Stimulated activated CD4-positive, alpha-beta T cell treated with anti-CD3 and anti-CD28 coated beads, Interleukin-4, amount 100 ng/mL, for 24 hours (primary cell): ENCODE data around the gene MYO1F.
"Not testable (repeated sequence)": the region's sequence is repeated elsewhere in the genome, so short reads cannot be mapped to it uniquely, and the experiment has no call there.

Experiments used
- DNase-seq: peaks from one replicate; pipeline ENCODE4 v3.0.0-alpha.2; 2020

The MYO1F gene

DNA sequence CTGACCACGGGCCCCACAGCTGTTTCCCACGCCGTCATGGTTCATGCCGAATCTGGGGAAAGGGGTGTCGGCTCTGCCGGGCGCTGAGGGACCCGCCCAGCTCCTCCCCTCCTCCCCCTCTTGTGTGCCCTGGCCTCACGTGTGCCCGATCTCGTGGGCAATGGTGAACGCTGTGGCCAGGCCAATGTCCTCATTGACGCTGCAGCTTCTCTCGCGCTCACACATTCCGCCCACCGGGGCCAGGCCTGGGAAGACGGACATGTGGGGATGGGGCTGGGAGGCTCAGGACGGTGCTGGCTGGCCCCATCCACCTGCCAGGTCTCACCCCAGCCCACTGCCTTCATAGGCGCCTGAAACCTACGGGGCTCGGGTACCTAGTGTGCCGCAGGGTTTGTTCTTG lies 18.9 kb upstream of the MYO1F start:
- DNase-seq = no peak

DNA sequence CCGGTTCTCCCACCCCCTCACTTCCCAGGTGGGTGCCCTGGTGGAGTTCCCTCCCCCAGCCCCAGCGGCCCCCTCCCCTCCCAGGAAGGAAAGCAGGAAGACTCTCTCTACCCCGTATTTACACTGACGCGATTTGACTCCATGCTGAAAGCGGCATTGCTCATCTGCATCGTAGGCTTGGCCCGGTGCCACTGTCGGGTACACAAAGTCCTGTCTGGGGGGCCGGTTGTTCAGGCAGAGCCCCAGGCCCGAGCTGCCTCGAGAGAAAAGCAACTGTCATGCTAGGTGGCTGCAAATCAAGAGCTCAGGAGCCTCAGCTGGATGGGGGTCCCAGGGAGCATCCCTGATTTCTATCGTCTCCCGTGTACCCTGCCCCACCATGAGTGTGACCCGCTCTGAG lies 18.4 kb upstream of the MYO1F start:
- DNase-seq = no peak

DNA sequence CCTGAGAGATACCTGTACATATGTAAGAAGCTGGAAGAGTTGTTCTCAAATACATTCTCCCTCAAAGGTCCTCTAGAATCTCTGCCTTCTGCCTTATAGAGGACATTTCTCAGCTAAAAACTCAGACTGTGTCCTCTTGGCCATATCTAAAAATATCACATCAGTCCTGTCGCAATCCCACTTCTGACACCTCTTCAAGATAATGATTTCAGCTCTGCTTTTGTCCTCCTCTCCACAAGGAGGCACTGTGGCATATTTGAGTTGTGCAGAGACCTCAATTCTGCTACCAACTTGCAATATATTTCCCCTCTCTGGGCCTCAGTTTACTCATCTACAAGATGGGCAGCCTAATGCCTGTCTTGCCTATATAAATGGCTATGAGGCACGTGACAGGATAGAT lies 16.7 kb upstream of the MYO1F start:
- DNase-seq = no peak

DNA sequence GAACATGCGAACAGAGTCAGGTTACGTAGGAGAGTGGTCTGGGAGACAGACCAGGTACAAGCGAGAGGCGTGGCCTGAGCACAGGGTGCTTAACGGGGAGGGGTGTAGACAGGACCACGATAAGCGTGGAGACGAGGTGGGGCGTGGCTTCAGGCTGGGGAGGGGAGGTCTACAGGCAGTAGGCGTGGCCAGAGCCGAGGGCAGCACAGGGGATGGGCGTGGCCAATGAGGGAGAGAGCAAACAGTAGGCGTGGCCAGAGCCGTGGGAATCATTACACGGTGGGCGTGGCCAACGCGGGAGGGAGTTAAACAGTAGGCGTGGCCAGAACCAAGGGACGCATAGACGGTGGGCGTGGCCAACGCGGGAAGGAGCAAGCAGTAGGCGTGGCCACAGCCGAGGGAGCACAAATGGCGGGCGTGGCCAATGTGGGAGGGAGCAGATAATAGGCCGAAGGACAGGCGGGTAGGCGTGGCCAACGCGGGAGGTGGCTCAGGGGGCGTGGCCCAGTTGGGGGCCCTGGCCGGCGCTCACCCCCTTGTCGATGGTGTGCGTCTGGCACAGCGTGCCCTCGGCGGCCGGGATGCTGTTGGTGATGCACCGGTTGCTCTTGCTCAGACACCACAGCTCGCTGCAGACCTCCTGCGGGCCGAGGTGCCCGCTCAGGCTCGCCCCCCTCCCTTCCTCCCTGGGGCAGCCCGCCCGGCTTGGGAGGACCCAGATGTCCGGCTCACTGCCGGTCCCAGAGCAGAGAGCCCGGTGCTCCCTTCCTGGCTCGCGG lies 15.2 kb upstream of the MYO1F start:
- DNase-seq = peak; percentile 95

DNA sequence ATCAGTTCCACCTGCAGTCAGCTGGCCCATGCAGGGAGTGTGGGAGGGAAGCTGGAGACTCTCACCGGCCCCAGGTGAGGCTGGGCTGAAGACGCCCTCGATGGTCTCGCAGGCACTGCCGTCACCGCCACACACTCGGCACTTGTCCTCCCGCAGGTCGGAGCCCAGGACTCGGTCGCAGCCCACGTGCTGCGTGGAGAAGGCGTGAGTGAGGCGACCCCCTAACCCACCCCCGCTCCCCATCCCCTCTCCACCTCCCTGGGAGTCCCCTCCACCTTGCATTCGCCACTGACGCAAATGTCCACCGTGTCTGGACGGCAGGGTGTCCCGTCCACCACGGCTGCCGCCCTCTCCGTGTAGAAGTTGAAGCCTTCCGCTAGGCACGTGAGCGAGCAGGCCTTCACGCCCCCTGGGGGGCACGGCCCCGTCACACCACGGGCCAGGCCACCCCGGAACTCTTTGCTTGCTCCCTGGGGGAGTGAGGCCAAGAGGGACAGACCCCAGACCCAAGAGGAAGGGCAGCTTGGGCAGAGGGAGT lies 12.0 kb upstream of the MYO1F start:
- DNase-seq = no peak

DNA sequence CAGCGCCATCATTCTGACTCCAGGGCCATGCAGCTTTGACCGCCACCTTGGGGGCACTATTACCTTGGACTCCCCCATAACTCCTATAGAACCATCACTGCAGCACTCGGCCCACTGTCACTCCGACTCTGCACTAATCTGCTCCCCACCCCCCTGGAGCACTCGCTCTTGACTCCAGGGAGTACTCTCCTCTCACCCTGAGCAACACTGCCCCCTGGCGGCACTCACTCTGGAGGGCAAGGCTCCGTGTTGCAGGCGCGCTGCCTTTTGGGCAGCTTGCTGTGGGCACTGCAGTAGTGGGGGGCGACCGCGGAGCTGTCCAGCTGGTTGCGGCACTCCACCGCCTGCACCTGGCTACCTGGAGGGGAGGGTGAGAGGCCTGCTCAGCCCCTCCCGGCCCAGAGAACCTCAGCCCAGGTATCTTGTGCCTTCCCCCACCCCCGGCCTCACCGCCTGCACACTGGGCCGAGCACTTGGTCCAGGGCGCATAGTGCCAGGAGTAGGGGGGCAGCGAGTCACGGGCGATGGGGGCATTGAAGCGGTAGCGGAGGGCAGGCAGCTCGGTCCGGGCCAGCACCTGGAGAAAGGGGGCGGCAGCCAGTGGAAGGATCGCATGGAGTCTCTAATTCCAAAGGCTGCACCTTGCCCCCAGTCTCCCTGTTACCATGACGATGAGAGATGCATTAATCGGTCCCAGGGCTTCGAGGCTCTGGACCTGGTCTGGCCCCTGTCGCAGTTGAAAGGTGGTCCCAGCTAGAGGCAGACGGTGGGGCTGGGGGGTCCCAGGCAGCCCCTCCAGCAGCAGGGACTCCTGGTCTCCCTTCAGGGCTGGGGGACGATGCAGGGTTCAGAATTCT lies 8.9 kb upstream of the MYO1F start:
- peak; percentile 59 for DNase-seq

DNA sequence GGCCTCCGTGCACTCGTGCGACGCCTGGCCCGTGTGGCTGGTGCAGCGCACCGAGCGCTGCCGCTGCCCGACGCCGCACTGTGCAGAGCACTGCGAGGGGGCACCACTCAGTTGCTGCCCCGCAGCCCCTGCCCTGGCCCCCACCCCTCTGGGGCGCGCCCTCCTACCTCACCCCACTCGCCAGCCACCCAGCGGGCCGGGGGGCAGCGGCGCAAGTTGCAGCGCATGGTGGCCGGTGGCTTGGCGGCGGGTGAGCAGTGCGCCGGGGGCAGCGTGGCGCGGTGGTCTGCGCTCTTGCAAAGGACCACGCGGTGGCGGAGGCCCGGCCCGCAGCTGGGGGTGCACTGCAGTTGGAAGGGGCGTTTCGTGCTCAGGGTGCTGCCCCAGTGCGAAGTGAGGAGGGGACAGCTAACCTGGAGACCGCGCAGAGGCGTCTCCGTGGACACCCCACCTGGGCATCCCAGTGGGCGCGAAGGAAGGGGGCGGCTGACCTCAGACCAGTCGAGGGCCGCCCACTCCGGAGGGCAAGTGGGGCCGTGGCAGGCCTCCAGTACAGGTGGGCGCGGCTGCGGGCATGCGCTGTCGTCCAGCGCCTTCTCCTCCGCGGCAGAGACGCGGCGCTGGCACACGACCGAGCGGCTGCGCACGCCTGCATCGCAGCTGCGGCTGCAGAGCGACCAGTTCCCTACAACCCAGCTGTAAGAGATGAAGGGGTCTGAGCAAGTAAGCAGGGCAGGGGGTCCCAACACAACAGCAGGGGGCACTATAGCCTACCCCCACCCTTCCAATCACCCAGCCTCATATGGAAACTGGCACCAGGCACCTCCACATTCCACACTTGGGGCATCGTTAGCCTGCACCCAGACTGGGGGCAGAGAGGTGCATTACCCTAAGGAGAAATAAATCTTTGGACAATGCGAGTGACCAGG lies 8.0 kb upstream of the MYO1F start:
- DNase-seq = no peak

DNA sequence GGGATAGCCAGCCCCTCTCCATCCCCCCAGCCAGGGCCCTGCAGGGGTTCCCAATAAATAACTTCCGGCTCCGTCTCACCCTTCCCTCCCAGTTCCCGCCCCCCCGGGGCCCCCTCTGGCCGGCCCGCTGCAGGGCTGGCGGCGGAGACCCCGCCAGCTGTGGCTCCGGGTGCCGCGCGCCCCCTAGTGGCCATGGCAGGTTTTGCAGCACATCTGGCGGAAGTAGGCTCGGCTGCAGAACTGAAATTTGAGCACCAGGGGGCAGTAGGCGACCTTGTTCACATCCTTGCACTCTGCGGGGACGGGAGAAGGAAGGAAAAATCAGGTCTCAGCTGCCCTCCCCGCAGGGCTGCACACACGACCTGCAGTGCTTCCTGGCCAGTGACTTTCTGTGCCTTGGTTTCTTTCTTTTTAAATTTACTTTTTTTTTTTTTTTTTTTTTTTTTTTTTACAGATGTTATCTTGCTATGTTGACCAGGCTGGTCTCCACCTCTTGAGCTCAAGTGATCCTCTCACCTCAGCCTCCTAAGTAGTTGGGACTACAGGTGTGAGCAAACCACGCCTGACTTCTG lies 3.6 kb upstream of the MYO1F start:
- DNase-seq = peak; percentile 88

DNA sequence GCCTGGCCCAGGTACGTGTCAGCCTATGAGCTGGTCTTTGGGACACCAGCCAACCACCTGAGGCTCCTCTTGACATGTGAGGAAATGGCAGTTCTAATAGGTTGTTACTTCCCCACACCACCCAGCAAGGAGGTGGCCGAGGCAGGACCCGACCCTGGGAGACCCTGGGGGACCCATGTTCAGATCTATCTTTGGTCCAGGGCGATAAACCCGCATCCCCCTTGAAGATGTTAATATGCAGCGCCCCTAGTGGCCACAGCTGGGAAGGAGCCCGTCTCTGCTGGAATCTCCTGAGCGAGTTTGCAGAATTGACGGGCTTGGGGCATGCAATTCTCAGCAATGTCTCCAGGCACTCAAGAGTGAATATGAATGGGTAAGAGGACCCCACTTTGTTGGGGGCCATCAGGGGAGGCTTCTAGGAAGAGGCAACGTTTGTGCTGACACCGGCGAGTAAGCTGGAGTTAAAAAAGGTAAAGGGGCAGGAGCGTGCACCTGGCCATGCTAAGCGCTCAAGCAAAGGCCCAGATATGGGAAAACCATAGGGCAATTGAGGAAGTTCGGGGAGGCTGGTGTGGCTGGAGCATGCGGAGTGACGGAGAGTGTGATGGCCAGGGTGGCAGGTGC lies 1.5 kb upstream of the MYO1F start:
- DNase-seq = peak; percentile 85

DNA sequence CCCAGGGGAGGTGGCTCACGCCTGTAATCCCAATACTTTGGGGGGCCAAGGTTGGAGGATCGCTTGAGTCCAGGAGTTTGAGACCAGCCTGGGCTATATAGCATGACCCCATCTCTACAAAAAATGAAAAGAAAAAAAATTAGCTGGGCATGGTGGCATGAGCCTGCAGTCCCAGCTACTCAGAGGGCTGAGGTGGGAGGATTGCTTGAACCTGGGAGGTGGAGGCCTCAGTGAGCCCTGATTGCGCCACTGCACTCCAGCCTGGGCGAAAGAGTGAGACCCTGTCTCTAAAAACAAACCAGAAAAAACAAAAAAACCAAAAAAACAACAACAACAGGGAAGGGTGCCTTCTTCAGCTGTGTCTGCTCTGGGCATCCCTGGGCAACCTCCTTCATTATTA lies 499 bp upstream of the MYO1F start:
- DNase-seq = no peak

DNA sequence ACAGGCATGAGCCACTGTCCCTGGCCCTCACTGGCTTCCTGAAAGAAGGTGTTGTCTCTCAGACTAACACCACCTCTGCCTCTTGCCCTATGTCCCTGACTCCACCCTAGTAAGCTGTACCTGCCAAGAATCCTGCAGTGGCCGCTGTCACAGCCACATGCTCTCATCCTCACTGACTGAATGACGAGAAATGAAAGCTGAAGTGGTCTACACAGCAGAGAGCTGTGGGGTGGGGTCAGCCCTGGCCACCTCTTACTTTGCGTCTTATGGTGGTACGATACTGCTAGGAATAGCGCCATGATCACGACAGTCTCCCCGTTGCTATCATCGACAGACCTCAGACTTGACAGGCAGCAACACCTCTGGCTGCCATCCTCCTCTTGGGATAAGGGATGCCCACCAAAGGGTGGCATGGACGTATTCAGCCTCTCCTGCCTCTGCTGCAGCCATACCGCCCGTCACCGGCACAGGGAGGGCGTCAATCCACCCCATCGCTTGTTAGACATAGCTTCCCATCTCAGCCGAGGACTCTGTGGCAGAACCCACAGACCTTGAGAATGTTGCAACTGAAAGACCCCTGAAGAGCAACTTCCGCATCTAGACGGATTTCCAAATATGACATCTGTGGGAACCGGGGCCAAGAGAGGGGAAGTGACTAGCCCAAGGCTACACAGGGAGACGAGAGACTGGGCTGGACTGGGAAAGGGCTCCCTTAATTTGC lies 809 bp downstream of the MYO1F start:
- no peak for DNase-seq

DNA sequence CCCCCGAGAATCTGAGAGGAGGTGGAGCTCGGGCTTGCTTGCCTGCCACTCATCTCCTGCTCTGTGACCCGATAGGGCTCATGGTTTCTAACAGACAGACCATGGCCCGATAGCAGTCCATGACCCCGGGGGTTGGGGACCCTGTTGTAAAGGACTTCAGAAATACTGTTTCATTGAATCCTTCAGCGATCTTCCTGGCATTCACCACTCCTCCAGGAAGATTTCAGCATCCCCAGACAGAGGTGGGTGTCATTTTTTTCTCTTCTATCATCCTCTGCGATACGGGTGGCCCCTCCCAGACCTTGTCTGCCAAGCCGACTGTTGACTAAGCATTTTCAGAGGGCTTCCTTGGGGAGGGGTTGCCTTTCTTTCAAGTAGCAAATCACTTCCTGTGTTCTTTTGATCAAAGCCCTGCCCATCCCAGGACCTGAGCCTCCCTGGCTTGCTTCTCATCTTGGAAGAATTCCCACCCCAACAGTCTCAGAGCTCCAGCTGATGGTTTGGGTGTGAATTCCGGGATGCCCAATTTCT lies 1.7 kb downstream of the MYO1F start:
- DNase-seq = peak; percentile 56

DNA sequence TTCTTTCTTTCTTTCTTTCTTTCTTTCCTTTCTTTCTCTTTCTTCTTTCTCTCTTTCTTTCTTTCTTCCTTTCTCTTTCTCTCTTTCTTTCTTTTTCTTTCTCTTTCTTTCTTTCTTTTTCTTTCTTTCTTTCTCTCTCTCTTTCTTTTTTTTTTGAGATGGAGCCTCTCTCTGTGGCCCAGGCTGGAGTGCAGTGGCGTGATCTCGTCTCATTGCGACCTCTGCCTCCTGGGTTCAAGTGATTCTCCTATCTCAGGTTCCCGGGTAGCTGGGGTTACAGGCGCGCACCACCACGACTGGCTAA lies 2.7 kb downstream of the MYO1F start:
- not testable (repeated sequence) for DNase-seq

DNA sequence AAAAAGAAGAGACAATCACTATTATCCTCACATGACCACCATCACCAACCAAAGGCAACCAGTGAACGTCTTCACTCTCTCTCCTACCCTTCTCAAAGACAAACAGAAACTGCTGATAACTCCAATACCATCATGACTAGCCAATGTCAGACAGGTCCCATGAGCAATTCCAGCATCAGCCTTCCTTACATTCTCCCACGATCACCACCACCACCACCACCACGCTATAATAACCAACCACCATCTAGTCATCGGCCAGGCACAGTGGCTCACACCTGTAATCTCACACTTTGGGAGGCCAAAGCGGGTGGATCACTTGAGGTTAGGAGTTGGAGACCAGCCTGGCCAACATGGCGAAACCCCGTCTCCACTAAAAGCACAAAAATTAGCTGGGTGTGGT lies 3.9 kb downstream of the MYO1F start:
- peak; percentile 15 for DNase-seq

DNA sequence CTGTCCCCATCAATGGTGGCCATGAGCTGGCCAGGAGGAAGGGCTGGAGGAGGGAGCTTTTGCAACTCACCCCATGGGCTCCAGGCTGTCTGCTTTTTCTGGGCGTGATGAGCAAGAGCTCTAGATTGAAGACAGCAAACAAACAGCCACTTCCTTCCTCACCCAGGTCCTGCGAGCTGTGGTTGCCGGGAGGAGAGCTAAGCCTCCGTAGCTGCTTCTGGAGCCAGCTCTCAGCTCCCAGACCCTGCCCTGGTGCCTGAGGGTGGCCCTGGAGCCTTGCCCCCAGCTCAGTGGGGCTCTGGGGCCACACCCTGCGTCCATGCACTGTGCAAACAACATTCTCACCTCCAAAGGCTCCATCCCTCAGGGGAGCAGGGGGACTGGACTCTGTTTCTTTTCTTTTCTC lies 6.2 kb downstream of the MYO1F start:
- peak; percentile 48 for DNase-seq

DNA sequence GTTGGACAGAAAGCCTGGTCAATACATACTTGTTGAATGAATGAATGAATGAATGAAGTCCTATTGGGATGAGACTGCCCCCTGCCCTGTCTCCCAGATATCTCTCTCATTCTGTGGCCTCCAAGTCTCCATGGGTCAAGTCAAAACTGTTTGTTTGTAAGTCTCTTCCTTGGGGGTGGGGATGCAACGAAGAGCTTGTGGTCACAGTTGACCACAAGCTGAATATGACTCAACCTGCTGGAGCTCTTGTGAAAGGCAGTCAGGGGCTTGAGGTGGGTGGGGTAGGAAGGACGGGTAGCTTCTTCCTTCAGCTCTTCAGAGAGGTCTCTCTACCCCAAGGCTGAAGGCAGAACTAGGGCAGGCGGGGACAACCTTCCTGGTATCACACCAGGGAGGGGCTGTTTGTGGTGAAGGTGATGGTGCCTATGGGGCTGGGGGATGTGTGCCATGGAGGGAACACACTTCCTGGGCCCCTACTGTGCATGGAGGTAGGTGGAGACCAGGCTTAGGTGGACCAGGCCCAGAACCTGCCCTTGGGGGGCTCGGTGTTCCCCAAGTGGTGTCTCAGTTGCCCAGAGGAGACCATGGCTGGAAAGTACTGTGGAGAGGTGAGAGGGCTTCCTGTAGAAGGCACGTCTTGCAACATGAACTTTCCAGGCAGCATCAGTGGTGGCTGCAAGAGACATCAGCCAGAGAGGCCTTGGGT lies 8.0 kb downstream of the MYO1F start:
- peak; percentile 65 for DNase-seq

DNA sequence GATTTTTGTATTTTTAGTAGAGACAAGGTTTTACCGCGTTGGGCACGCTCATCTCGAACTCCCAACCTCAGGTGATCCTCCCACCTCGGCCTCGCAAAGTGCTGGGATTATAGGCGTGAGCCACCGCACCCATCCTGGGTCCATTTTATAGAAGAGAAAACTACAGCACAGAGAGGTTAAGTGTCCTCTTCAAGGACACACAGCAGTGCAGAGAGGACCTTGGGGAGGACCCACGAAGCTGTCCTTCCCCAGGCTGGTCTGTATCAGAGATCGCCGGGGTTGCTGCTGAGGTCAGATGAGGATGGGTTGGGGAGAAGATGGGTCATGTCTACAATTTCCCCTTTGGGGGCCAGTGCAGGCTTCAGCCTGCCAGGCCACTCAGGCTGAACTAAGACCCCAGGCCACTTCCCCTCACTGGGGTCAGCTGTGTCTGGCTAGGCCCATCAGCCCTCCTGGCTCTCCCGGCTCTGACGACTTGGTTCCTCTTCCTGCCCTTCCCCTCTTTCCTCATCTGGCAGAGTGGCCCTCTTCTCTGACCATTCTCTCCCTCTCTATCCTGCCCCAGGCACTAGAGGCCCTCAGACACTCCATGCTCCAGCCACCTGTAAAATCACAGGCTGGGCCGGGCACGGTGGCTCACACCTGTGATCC lies 9.6 kb downstream of the MYO1F start:
- no peak for DNase-seq

DNA sequence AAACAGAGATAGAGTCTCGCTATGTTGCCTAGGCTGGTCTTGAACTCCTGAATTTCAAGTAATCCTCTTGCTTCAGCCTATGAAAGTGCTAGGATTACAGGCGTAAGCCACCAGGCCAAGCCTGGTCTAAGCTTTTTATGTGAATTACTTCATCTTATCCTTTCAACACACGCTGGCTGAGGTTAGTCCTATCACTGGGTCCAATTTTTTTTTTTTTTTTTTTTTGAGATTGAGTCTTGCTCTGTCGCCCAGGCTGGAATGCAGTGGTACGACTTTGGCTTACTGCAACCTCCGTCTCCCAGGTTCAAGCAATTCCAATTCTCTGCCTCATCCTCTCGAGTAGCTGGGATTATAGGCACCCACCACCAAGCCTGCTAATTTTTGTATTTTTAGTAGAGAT lies 10.4 kb downstream of the MYO1F start:
- DNase-seq = no peak

DNA sequence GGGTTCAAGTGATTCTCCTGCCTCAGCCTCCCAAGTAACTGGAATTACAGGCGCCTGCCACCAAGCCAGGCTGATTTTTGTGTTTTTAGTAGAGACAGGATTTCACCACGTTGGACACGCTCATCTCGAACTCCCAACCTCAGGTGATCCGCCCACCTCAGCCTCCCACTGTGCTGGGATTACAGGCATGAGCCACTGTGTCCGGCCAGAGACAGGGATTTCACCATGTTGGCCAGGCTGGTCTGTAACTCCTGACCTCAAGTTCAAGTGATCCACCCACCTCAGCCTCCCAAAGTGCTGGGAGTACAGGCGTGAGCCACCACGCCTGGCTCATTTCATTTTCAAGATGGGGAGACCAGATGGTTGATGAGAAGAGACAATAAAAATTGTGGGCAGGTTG lies 12.4 kb downstream of the MYO1F start:
- DNase-seq = not testable (repeated sequence)
